CD4-positive, CD25-positive, alpha-beta regulatory T cell (primary cell): ENCODE results near the gene MND1. TPM values are rescaled to one million over a fixed set of nuclear protein-coding genes. Genes with fewer than 3 reads are reported as not detected.
"Not testable (repeated sequence)": the region's sequence is repeated elsewhere in the genome, so short reads cannot be mapped to it uniquely, and the experiment has no call there.

Source experiments
- ATAC-seq, 2 donors: fragments of 150-1000 bp; cut with Tn5 transposase; one replicate each; pipeline ENCODE4 v1.10.0; 2021; ENCODE audit warnings: low read depth in 2 of 2, moderate number of reproducible peaks in 2 of 2, moderate library complexity in 1 of 2
- DNase-seq, 3 donors: peaks; one replicate each; pipeline versions ENCODE4 v3.0.0 to v3.0.0-alpha.2; 2012 to 2022; ENCODE audit warnings: mixed read lengths in 1 of 3
- H3K27ac ChIP-seq: one replicate; pipeline ENCODE4 v1.7.0; 2013; ENCODE audit warnings: mild to moderate bottlenecking, low read length; ENCODE audit not compliant: insufficient read depth, poor library complexity, severe bottlenecking
- H3K27me3 ChIP-seq: one replicate; pipeline ENCODE4 v1.7.0; 2013; ENCODE audit warnings: low read length; ENCODE audit not compliant: control insufficient read depth, insufficient read depth
- H3K36me3 ChIP-seq: one replicate; pipeline ENCODE4 v1.7.0; 2013; ENCODE audit warnings: mild to moderate bottlenecking, low read length, moderate library complexity; ENCODE audit not compliant: control insufficient read depth, insufficient read depth
- H3K4me1 ChIP-seq: 2 replicates; pipeline ENCODE4 v1.7.0; 2013; ENCODE audit warnings: mild to moderate bottlenecking, low read length; ENCODE audit not compliant: insufficient read depth, control insufficient read depth, poor library complexity, severe bottlenecking
- H3K4me3 ChIP-seq: one replicate; pipeline ENCODE4 v1.7.0; 2013; ENCODE audit warnings: low read depth, mild to moderate bottlenecking, low read length, moderate library complexity
- H3K9me3 ChIP-seq, 2 experiments: 1 replicate in 1 of 2; 2 replicates in 1 of 2; pipeline ENCODE4 v1.7.0; 2013; ENCODE audit warnings: low read length in 2 of 2, mild to moderate bottlenecking in 1 of 2, moderate library complexity in 1 of 2; ENCODE audit not compliant: control insufficient read depth in 2 of 2
- H3K27ac Mint-ChIP-seq, 3 donors: one replicate each; pipeline ENCODE4 v1.8.0; 2020 to 2022; ENCODE audit warnings: mild to moderate bottlenecking in 3 of 3, mixed read lengths in 3 of 3, moderate library complexity in 2 of 3
- H3K27me3 Mint-ChIP-seq: one replicate; pipeline ENCODE4 v1.8.0; 2022; ENCODE audit warnings: mild to moderate bottlenecking, mixed read lengths
- H3K36me3 Mint-ChIP-seq: one replicate; pipeline ENCODE4 v1.8.0; 2020; ENCODE audit warnings: mixed read lengths
- H3K4me1 Mint-ChIP-seq, 4 donors: one replicate each; pipeline ENCODE4 v1.8.0; 2020 to 2022; ENCODE audit warnings: mixed read lengths in 4 of 4, mild to moderate bottlenecking in 1 of 4
- H3K4me3 Mint-ChIP-seq, 4 donors: one replicate each; pipeline ENCODE4 v1.8.0; 2020 to 2022; ENCODE audit warnings: mild to moderate bottlenecking in 4 of 4, mixed read lengths in 4 of 4, moderate library complexity in 3 of 4
- H3K9me3 Mint-ChIP-seq, 7 donors: one replicate each; pipeline ENCODE4 v1.8.0; 2020 to 2022; ENCODE audit warnings: mixed read lengths in 7 of 7, mild to moderate bottlenecking in 3 of 7, moderate library complexity in 2 of 7
- polyA plus RNA-seq, 4 donors: library from polyadenylated mRNA; unstranded; fragments of 300-500 nt; fragmentation: Illumina TruSeq; gene quantifications; one replicate each; pipeline ENCODE4 v1.2.3, GENCODE V29; 2021
- total RNA-seq: library from RNA; stranded (reverse); gene quantifications from one replicate; pipeline ENCODE4 v1.2.3, GENCODE V29; 2022

The MND1 gene
- total and polyA plus RNA-seq, 5 donors from 2014 or later, result 0.38 to 1.1 (median 0.79) TPM; not detected in 1

DNA sequence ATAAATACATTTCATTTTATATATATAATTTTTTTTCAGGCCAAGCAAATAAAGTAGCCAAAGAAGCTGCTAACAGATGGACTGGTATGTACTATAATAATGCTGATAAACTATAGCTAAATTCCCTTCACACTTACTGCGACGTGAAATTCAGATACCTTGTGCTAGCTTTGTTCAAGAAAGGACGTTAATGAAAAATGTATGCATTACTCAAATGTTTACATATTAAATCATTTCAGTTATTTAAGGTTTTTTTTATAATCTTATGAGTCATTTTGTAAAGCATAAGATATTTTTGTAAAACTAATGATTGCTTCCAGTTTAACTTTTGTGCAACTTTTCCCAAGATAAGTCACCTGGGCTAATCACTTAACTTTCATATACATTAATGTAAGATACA is 64.4 kb downstream of the MND1 start:
- Histone ChIP-seq H3K9me3 (no peaks in the 10 kb centered on the region), H3K36me3 (no peaks in the 10 kb centered on the region), H3K4me1 (no peaks in the 10 kb centered on the region), H3K27me3 (no peaks in the 10 kb centered on the region), H3K27ac (no peak overlapping the region), H3K4me3 (no peak overlapping the region)
- Mint-ChIP-seq H3K9me3 (peaks cover 0 to 2% (median 0%) of the 10 kb centered on the region in 7 donors), H3K27me3 (no peaks in the 10 kb centered on the region), H3K27ac (no peak overlapping the region), H3K4me3 (no peak overlapping the region), H3K4me1 (peaks cover 6 to 9% (median 8%) of the 10 kb centered on the region in 4 donors), H3K36me3 (no peaks in the 10 kb centered on the region)
- no peak for ATAC-seq
- no peak for DNase-seq

DNA sequence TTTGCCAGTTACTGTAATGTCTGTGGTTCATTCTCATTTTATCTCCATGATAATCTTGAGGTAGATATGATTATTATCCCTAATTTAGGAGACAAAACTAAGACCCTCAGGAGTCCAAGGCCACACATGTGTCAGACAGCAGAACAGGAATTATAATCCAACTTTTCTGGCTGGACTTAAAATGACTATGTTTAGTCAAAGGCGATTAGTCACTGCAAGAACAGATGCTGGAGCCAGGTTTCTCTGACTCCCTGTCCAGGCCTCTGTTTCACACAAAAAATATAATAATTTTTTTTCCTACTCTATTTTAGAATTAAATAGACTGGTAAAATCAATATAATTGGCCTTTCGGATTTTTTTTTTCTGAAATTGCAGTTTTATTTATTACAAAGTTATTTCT is 64.9 kb downstream of the MND1 start:
- no peak overlapping the region for H3K27ac Mint-ChIP-seq
- no peaks in the 10 kb centered on the region for H3K9me3 ChIP-seq
- no peak overlapping the region for H3K4me3 ChIP-seq
- no peak overlapping the region for H3K4me3 Mint-ChIP-seq
- H3K9me3 Mint-ChIP-seq, result peaks cover 0 to 2% (median 0%) of the 10 kb centered on the region in 7 donors
- no peak overlapping the region for H3K27ac ChIP-seq
- H3K4me1 ChIP-seq, result no peaks in the 10 kb centered on the region
- DNase-seq (no peak), ATAC-seq (no peak)
- no peaks in the 10 kb centered on the region for H3K27me3 Mint-ChIP-seq
- H3K4me1 Mint-ChIP-seq, result peaks cover 6 to 9% (median 8%) of the 10 kb centered on the region in 4 donors
- H3K36me3 ChIP-seq, result no peaks in the 10 kb centered on the region
- no peaks in the 10 kb centered on the region for H3K27me3 ChIP-seq
- no peaks in the 10 kb centered on the region for H3K36me3 Mint-ChIP-seq

DNA sequence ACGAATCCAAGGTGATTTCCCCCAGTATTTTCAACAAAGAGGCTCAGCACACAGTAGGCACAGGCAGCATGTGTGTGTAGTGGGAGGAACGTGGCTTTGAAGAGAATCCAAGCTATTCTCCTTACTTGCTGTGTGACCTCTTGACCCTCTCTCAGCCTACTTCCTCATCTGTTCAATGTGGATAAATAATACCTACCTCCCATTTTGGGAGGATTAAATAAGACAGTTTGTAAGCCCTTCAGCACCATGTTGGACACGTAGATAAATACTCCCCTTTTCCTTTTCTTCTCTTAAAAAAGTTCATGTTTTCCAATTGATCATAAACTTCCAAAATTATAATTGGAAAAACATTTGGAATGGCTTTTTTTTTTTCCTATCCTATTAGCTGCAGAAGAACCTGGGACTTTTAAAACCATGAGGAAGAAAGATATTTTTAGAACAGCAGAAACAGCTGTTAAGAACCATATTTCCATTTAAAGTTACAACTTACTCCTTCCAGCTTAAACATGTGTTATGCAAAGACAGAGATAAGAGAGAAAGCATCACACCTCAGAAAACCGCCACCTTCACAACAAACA is 65.5 kb downstream of the MND1 start:
- no peaks in the 10 kb centered on the region for H3K36me3 Mint-ChIP-seq
- H3K4me3 ChIP-seq, result no peak overlapping the region
- H3K27me3 Mint-ChIP-seq, result no peaks in the 10 kb centered on the region
- H3K36me3 ChIP-seq, result no peaks in the 10 kb centered on the region
- H3K27me3 ChIP-seq, result no peaks in the 10 kb centered on the region
- H3K4me1 Mint-ChIP-seq, result peaks cover 6 to 9% (median 8%) of the 10 kb centered on the region in 4 donors
- no peak overlapping the region for H3K27ac Mint-ChIP-seq
- no peak for ATAC-seq
- H3K9me3 Mint-ChIP-seq, result peaks cover 0 to 2% (median 0%) of the 10 kb centered on the region in 7 donors
- H3K27ac ChIP-seq, result no peak overlapping the region
- DNase-seq, result no peak
- no peaks in the 10 kb centered on the region for H3K9me3 ChIP-seq
- H3K4me1 ChIP-seq, result no peaks in the 10 kb centered on the region
- no peak overlapping the region for H3K4me3 Mint-ChIP-seq

DNA sequence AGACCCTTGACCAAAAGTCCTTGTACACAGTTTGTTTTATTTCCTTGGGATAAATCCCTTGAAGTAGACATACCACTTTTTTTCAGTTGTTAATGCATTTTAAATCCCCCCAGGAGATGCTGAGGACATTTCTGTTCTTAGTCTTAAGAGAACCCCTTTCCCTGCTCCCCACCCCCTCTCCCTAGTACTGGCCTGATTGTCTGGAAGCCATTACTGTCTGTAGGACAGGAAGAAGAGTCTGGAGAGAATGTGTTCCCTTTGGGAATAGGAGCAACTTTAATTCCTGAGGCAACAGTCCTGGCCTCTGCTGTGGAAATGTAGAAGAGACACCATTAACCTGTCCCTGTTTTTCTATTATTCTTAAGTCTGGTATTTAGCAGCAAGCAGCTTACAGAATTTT is 69.4 kb downstream of the MND1 start:
- H3K9me3 ChIP-seq, result no peaks in the 10 kb centered on the region
- no peaks in the 10 kb centered on the region for H3K36me3 ChIP-seq
- H3K4me1 ChIP-seq, result no peaks in the 10 kb centered on the region
- Mint-ChIP-seq H3K27ac (no peak overlapping the region), H3K27me3 (no peaks in the 10 kb centered on the region), H3K4me1 (peaks cover 7 to 13% (median 9%) of the 10 kb centered on the region in 4 donors), H3K36me3 (no peaks in the 10 kb centered on the region), H3K4me3 (no peak overlapping the region), H3K9me3 (no peaks in the 10 kb centered on the region)
- DNase-seq (no peak), ATAC-seq (no peak)
- no peak overlapping the region for H3K4me3 ChIP-seq
- H3K27me3 ChIP-seq, result no peaks in the 10 kb centered on the region
- H3K27ac ChIP-seq, result no peak overlapping the region

DNA sequence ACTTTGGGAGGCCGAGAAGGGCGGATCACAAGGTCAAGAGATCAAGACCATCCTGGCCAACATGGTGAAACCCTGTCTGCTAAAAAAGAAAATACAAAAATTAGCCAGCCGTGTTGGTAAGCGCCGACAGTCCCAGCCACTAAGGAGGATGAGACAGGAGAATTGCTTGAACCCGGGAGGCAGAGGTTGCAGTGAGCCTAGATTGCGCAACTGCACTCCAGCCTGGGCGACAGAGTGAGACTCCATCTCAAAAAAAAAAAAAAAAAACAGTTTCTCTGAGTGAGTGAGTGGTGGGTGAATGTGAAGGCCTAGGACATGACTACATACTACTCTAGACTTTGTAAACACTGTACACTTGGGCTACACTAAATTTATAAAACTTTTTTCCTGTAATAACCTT is 72.0 kb downstream of the MND1 start:
- Mint-ChIP-seq H3K4me1 (peaks cover 4 to 20% (median 11%) of the 10 kb centered on the region in 4 donors), H3K27ac (peak overlapping the region in 1 of 3 donors; percentile 40)
- not testable (repeated sequence) for H3K36me3 Mint-ChIP-seq, DNase-seq, H3K9me3 ChIP-seq, H3K27ac ChIP-seq, H3K27me3 ChIP-seq, H3K4me3 ChIP-seq, H3K9me3 Mint-ChIP-seq, H3K4me1 ChIP-seq, H3K4me3 Mint-ChIP-seq, ATAC-seq, H3K36me3 ChIP-seq, H3K27me3 Mint-ChIP-seq

DNA sequence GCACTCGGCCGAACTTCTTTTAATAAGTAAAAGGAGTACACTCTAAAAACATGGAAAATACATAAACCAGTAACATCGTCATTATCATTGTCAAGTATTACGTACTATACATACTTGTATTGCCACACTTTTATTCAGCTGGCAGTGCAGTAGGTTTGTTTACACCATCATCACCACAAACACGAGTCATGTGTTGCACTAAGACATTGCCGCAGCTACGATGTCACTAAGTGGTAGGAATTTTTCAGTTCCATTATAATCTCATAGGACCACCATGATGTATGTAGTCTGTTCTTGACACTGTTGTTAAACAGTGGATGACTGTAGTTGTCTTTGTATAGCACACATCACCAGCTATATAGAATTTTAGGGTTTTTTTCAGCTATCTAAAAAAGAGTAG is 73.6 kb downstream of the MND1 start:
- H3K4me3 ChIP-seq, result no peak overlapping the region
- H3K27me3 ChIP-seq, result no peaks in the 10 kb centered on the region
- H3K27ac ChIP-seq, result no peak overlapping the region
- H3K4me1 ChIP-seq, result peaks cover 8% of the 10 kb centered on the region
- H3K4me1 Mint-ChIP-seq, result peaks cover 0 to 26% (median 6%) of the 10 kb centered on the region in 4 donors
- no peak overlapping the region for H3K27ac Mint-ChIP-seq
- H3K9me3 ChIP-seq, result no peaks in the 10 kb centered on the region
- no peak overlapping the region for H3K4me3 Mint-ChIP-seq
- no peaks in the 10 kb centered on the region for H3K36me3 ChIP-seq
- no peaks in the 10 kb centered on the region for H3K27me3 Mint-ChIP-seq
- H3K36me3 Mint-ChIP-seq, result no peaks in the 10 kb centered on the region
- ATAC-seq (no peak), DNase-seq (no peak)
- no peaks in the 10 kb centered on the region for H3K9me3 Mint-ChIP-seq

DNA sequence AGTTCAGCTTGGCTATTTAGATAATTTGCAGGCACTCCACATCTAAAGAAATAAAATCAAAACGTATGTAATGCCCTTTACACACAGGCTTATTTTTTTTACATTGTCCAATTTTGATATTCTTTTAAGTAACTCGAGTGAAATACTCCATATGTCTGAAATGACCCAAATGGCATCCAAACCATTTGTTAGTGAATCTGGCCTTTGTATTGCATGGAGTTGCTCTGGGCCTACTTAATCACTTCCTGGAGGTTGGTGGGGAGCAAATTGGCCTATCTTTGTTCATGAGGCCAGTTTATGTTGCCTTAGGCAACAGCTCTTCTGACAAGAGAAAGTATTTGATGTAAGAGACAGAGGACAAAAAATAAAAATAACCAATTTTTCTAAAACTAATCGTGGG is 74.1 kb downstream of the MND1 start:
- no peaks in the 10 kb centered on the region for H3K36me3 Mint-ChIP-seq
- Histone ChIP-seq H3K9me3 (no peaks in the 10 kb centered on the region), H3K36me3 (no peaks in the 10 kb centered on the region), H3K27ac (no peak overlapping the region), H3K27me3 (no peaks in the 10 kb centered on the region), H3K4me3 (no peak overlapping the region), H3K4me1 (peaks cover 8% of the 10 kb centered on the region)
- DNase-seq (no peak), ATAC-seq (no peak)
- H3K4me1 Mint-ChIP-seq, result peaks cover 0 to 26% (median 6%) of the 10 kb centered on the region in 4 donors
- H3K4me3 Mint-ChIP-seq, result no peak overlapping the region
- H3K27me3 Mint-ChIP-seq, result no peaks in the 10 kb centered on the region
- H3K9me3 Mint-ChIP-seq, result no peaks in the 10 kb centered on the region
- H3K27ac Mint-ChIP-seq, result peak overlapping the region in 1 of 3 donors; percentile 26

DNA sequence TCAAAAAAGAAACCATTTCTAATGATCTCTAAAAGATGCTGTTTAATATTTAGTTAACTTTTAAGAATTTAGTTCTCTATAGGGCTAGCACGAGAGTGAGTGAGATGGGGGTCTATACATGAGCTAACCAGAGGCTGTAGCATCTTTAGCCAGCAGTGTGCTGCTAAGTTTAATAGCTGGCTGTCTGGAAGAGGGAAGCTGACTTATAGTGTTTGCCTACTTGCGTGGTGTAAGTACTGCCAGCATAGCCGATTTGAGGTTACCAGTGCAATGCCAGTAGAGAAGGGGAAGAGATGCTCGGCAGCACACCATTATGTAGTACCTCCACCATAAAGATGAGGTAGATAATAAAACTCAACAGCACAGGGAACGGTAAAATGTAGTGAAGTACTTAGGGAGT is 74.5 kb downstream of the MND1 start:
- ATAC-seq (no peak), DNase-seq (no peak)
- H3K27ac ChIP-seq, result no peak overlapping the region
- no peaks in the 10 kb centered on the region for H3K9me3 ChIP-seq
- no peak overlapping the region for H3K4me3 Mint-ChIP-seq
- H3K36me3 ChIP-seq, result no peaks in the 10 kb centered on the region
- peak overlapping the region in 1 of 3 donors; percentile 75 for H3K27ac Mint-ChIP-seq
- no peak overlapping the region for H3K4me3 ChIP-seq
- H3K4me1 Mint-ChIP-seq, result peaks cover 0 to 26% (median 6%) of the 10 kb centered on the region in 4 donors
- H3K27me3 Mint-ChIP-seq, result no peaks in the 10 kb centered on the region
- H3K27me3 ChIP-seq, result no peaks in the 10 kb centered on the region
- H3K36me3 Mint-ChIP-seq, result no peaks in the 10 kb centered on the region
- peaks cover 8% of the 10 kb centered on the region for H3K4me1 ChIP-seq
- H3K9me3 Mint-ChIP-seq, result no peaks in the 10 kb centered on the region
